ENCODE data around the gene B3GALT6.

B3GALT6 gene

GRCh38 chr1:1234180-1234808 is 2.3 kb downstream of the B3GALT6 start:
- DNase-seq: no peak

- DNase-seq: no peak
Measured at GRCh38 chr1:1235016-1235744, 3.1 kb downstream of the B3GALT6 start.

GRCh38 chr1:1236176-1236763 is 4.2 kb downstream of the B3GALT6 start:
- DNase-seq: no peak

GRCh38 chr1:1236945-1237873 is 5.2 kb downstream of the B3GALT6 start:
- DNase-seq: no peak

GRCh38 chr1:1237874-1238701 is 6.1 kb downstream of the B3GALT6 start:
- DNase-seq: no peak

- DNase-seq: no peak
Measured at GRCh38 chr1:1238702-1239178, 6.7 kb downstream of the B3GALT6 start.

GRCh38 chr1:1239227-1239613 is 7.2 kb downstream of the B3GALT6 start:
- DNase-seq: no peak

- no peak for DNase-seq
Measured at GRCh38 chr1:1239614-1240347, 7.7 kb downstream of the B3GALT6 start.

GRCh38 chr1:1240348-1240732 is 8.3 kb downstream of the B3GALT6 start:
- DNase-seq: no peak

GRCh38 chr1:1240822-1241587 is 9.0 kb downstream of the B3GALT6 start:
- no peak for DNase-seq

GRCh38 chr1:1241588-1242219 is 9.7 kb downstream of the B3GALT6 start:
- no peak for DNase-seq

- no peak for DNase-seq
Measured at GRCh38 chr1:1242461-1243265, 10.6 kb downstream of the B3GALT6 start.

GRCh38 chr1:1243266-1243660 is 11.2 kb downstream of the B3GALT6 start:
- DNase-seq: no peak

- no peak for DNase-seq
Measured at GRCh38 chr1:1243807-1244191, 11.8 kb downstream of the B3GALT6 start.

- no peak for DNase-seq
Measured at GRCh38 chr1:1244192-1244811, 12.3 kb downstream of the B3GALT6 start.

- no peak for DNase-seq
Measured at GRCh38 chr1:1245178-1245816, 13.3 kb downstream of the B3GALT6 start.

GRCh38 chr1:1245817-1246576 is 14.0 kb downstream of the B3GALT6 start:
- no peak for DNase-seq

All from NCI-H187 treated with DMSO at 0.1 percent for 48 hours (cell line).